Middle frontal gyrus (tissue), 1 donor: ENCODE results near the gene WDR33.

ENCODE experiments used
- DNase-seq: peaks from one replicate; pipeline ENCODE4 v3.0.0-alpha.2; 2015; ENCODE audit warnings: low spot score; ENCODE audit errors: extremely low spot score

The WDR33 gene

GRCh38 chr2:127721311-127721977 lies 89.5 kb downstream of the WDR33 start:
- no peak for DNase-seq

- no peak for DNase-seq
These were observed 91.4 kb downstream of the WDR33 start for GRCh38 chr2:127719301-127720218.

- no peak for DNase-seq
These were observed 92.7 kb downstream of the WDR33 start for GRCh38 chr2:127718271-127718670.

- no peak for DNase-seq
These were observed 95.1 kb downstream of the WDR33 start for GRCh38 chr2:127715778-127716449.

GRCh38 chr2:127713562-127713961 lies 97.4 kb downstream of the WDR33 start:
- no peak for DNase-seq

- DNase-seq = no peak
These were observed 98.0 kb downstream of the WDR33 start for GRCh38 chr2:127712999-127713398.

- no peak for DNase-seq
These were observed 101.6 kb downstream of the WDR33 start for GRCh38 chr2:127709336-127709735.

GRCh38 chr2:127707890-127708648 lies 102.9 kb downstream of the WDR33 start:
- DNase-seq = no peak

GRCh38 chr2:127706215-127706990 lies 104.6 kb downstream of the WDR33 start:
- DNase-seq = no peak

- no peak for DNase-seq
These were observed 105.4 kb downstream of the WDR33 start for GRCh38 chr2:127705391-127706065.

- no peak for DNase-seq
These were observed 106.2 kb downstream of the WDR33 start for GRCh38 chr2:127704641-127705390.

- DNase-seq = no peak
These were observed 107.7 kb downstream of the WDR33 start for GRCh38 chr2:127703282-127703681.

GRCh38 chr2:127702395-127703009 lies 108.5 kb downstream of the WDR33 start:
- no peak for DNase-seq

- peak; percentile 25 for DNase-seq
These were observed 109.1 kb downstream of the WDR33 start for GRCh38 chr2:127701651-127702394.

- peak; percentile 86 for DNase-seq
These were observed 109.7 kb downstream of the WDR33 start, which contains the start of gene SFT2D3 for GRCh38 chr2:127701193-127701650. TSS of gene SFT2D3 (plus strand) at chr2:127701497. CDS start at chr2:127701529, 32 bp downstream.

- no peak for DNase-seq
These were observed 110.3 kb downstream of the WDR33 start for GRCh38 chr2:127700527-127701192.
